ENCODE measurements around the gene TBC1D14.

Gene TBC1D14

DNA sequence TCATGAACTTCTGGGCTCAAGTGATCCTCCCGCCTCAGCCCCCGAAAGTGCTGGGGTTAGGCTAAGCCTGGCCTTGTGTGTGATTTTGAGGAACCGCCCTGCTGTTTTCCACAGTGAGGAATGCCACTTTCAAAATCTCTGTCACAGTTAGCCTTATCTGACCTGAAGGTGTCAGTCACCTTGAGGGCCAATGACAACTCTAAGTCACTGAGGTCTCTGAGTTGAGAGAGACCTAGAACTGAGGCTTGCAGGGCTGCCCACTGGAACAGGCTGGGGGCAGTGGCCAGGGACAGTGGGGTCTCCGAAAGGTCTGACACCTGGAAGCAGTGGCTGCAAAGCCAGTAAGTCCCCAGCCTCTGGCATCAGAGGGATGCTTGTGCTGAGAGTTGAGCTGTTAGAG, 139.7 kb downstream of the TBC1D14 start:
- FAIRE-seq, result no peak

DNA sequence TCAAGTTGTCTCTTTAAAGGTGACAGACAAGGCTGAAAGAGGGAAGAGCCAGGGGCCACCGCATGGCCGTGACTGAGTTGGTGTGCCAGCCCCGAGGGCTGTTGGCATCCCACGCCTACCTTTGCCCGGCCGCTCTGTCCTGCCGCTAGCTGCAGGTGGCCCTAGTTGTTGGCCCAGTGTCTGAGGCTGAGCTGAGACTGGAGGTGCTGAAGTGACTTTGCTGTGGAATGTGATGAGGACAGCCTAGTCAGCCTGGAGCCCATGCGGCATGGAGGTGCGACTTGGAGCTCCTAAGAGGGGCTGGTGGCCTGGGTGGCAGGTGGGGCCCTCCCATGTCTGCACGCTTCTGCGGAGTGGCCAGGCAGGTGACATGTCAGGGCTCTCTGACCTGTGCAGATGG, 140.1 kb downstream of the TBC1D14 start:
- FAIRE-seq, result no peak

GRCh38 chr4:7050481-7051143, 141.0 kb downstream of the TBC1D14 start:
- FAIRE-seq, result no peak

GRCh38 chr4:7051144-7051495, 141.5 kb downstream of the TBC1D14 start:
- FAIRE-seq, result no peak

DNA sequence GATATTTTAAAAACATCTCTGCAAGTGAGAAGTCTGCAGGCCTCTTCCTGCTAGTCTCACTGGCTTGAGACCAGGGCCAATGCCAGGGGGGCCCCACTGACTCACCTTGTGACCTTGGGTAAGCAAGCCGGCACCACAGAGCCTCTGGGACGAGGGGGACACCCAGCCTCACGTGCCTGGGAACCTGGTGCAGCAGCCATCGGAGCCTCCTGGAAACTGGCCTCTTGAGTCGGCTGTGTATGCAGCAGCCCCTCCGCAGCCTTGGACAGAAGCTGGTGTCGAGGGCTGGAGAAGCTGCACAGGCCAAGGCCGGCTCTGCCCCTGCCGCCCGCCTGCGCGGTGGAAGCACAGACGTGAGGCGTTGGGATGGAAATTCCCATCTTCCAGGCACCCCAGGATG, 142.3 kb downstream of the TBC1D14 start:
- FAIRE-seq, result no peak

GRCh38 chr4:7052313-7052712, 142.7 kb downstream of the TBC1D14 start:
- FAIRE-seq, result no peak

DNA sequence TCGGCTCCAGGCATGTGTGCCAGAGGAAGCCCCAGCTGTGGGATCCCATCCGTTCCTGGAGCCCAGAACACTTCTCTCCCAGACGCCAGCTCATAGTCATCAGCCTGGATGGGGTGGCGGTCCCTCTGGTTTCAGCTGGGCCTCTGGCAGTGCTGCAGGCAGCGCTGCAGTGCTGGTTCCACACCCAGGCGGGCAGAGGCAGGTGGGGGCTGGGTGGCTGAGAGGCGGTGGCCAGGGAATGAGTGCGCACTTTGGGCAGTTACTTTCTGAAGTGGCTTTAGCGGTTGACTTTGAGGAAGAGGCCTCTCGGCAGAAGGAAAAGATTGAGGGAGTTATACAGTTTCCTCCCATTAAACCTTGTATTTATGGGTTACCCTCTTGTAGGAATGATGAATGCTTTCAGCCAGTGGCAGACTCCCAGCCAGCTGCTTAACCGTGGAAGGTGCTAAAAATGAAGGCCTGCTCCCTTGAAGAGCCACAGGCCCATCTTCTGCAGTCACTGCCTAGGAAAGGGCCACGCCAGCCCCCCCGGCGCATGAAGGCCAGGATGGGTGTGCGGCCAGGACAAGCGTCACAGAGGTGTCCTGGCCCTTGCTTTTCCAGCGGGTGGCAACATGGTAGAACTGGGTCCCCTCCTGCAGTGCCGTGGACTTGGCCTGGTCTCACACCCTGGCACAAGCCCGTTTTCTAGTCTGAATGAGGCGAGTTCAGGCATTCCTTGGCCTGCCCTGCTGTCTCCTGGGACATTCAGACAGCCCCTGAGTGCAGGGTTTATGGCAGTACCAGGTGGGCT, 143.5 kb downstream of the TBC1D14 start:
- FAIRE-seq, result no peak

DNA sequence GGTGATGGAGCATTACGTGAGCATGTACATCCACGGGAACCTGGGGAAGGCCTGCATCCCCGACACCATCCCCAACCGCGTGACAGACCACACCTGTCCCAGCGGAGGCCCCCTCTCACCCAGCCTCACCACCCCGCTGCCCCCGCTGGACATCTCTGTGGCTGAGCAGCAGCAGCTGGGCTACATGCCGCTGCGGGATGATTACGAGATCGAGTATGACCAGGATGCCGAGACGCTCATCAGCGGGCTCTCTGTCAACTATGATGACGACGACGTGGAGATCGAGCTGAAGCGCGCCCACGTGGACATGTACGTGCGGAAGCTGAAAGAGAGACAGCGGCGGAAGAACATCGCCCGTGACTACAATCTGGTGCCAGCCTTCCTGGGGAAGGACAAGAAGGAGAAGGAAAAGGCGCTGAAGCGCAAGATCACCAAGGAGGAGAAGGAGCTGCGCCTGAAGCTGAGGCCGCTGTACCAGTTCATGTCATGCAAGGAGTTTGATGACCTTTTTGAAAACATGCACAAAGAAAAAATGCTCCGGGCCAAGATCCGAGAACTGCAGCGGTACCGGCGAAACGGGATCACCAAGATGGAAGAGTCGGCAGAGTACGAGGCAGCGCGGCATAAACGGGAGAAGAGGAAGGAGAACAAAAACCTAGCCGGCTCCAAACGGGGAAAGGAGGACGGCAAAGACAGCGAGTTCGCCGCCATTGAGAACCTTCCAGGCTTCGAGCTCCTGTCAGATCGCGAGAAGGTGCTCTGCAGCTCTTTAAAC, 144.7 kb downstream of the TBC1D14 start:
- FAIRE-seq, result no peak

GRCh38 chr4:7055111-7055989, 145.7 kb downstream of the TBC1D14 start:
- FAIRE-seq, result no peak

GRCh38 chr4:7055990-7056325, 146.3 kb downstream of the TBC1D14 start:
- FAIRE-seq, result no peak

- FAIRE-seq, result no peak
Observed at GRCh38 chr4:7058792-7059191, 149.2 kb downstream of the TBC1D14 start.

GRCh38 chr4:7059662-7060061, 150.0 kb downstream of the TBC1D14 start:
- FAIRE-seq, result no peak

GRCh38 chr4:7060346-7061150, 150.9 kb downstream of the TBC1D14 start:
- FAIRE-seq, result no peak

DNA sequence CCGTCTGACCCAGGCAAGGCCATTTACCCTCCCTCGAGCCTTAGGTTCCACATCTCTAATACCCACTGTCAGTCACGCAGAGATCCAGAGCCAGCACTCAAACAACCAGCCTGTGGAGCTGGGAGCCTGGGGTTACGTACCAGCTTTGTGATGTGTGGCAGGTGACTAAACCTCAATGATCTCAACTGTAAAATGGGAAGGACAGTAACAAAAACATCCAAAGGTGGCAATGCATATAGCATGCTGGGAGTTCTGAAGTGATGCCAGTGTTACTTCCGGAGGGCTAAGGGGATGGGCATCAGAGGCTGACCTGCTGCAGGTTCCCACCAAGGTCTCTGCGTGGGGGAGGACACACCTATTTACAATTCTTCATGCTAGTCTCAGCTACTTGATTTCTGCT, 152.2 kb downstream of the TBC1D14 start:
- no peak for FAIRE-seq

DNA sequence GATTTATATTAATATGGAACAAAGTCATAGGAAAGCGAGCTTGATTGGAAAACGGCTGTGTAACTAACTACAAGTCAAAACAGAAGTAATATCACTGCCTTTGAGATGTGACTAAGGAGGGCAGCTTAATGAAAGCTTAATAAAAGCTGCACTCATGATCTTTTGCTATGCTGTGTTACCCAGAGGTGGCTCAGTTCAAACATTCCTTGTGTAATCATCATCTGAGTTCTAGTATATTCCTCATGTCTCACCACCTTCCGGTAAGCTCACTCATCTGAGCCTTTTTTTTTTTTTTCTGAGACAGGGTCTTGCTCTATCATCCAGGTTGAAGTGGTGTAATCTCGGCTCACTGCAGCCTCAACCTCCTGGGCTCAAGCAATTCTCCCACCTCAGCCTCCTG, 153.2 kb downstream of the TBC1D14 start:
- FAIRE-seq, result no peak

DNA sequence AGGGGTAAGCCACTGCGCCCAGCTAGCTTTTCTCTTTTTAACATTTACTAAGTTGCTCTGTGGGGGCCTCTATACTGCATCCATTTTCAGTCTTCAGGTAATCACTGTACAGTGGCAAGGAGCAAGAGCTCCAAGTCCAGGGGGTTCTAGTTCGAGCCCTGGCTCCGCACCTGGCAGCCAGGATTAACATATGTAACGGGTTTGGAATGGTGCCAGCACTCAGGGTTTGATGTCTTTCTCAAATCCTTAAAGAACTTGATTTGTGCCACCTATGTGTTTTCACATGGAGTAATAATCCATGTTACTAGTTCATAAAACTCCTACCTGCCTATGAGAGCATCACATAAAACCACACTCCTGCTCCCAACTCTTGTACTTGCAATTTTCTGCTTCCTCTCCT, 153.7 kb downstream of the TBC1D14 start:
- no peak for FAIRE-seq

- FAIRE-seq, result no peak
Observed at GRCh38 chr4:7066006-7066405, 156.4 kb downstream of the TBC1D14 start.

GRCh38 chr4:7066493-7066892, 156.9 kb downstream of the TBC1D14 start:
- no peak for FAIRE-seq

- no peak for FAIRE-seq
Observed at GRCh38 chr4:7067126-7067451, 157.5 kb downstream of the TBC1D14 start.

- FAIRE-seq, result peak; percentile 91
Observed at GRCh38 chr4:7067452-7068278, 158.0 kb downstream of the TBC1D14 start, which contains the start of gene GRPEL1. Gene GRPEL1, minus strand, starts transcription at chr4:7068064. Its CDS starts 32 bp downstream, at chr4:7068032.

- FAIRE-seq, result no peak
Observed at GRCh38 chr4:7068279-7068842, 158.7 kb downstream of the TBC1D14 start.

Measured in TTC549 (cell line).